GM18867 (cell line): ENCODE measurements around the gene ATG10.

Experiments used
- ATAC-seq: cut with Tn5 transposase; IDR thresholded peaks from one replicate; pipeline ENCODE4 v1.9.1; 2021; ENCODE audit warnings: mild to moderate bottlenecking, moderate library complexity; ENCODE audit not compliant: unreplicated experiment

The ATG10 gene

GRCh38 chr5:82163452-82164175, 191.8 kb downstream of the ATG10 start:
- ATAC-seq, result no peak

- no peak for ATAC-seq
Observed at GRCh38 chr5:82164176-82164976, 192.6 kb downstream of the ATG10 start.

- ATAC-seq, result no peak
Observed at GRCh38 chr5:82164977-82165713, 193.3 kb downstream of the ATG10 start.

- peak; percentile 95 for ATAC-seq
Observed at GRCh38 chr5:82165740-82166530, 194.1 kb downstream of the ATG10 start.

- ATAC-seq, result no peak
Observed at GRCh38 chr5:82167372-82167935, 195.6 kb downstream of the ATG10 start.

GRCh38 chr5:82168294-82168693, 196.5 kb downstream of the ATG10 start:
- no peak for ATAC-seq

GRCh38 chr5:82169892-82170291, 198.1 kb downstream of the ATG10 start:
- no peak for ATAC-seq

GRCh38 chr5:82174128-82174918, 202.5 kb downstream of the ATG10 start:
- peak; percentile 99 for ATAC-seq

- ATAC-seq, result no peak
Observed at GRCh38 chr5:82174919-82175219, 203.0 kb downstream of the ATG10 start.

GRCh38 chr5:82176115-82176814, 204.4 kb downstream of the ATG10 start:
- ATAC-seq, result no peak

- no peak for ATAC-seq
Observed at GRCh38 chr5:82178378-82178777, 206.6 kb downstream of the ATG10 start.

GRCh38 chr5:82182662-82183061, 210.8 kb downstream of the ATG10 start:
- no peak for ATAC-seq

- ATAC-seq, result no peak
Observed at GRCh38 chr5:82183828-82184227, 212.0 kb downstream of the ATG10 start.

GRCh38 chr5:82185851-82186250, 214.0 kb downstream of the ATG10 start:
- ATAC-seq, result no peak

- no peak for ATAC-seq
Observed at GRCh38 chr5:82197550-82197949, 225.7 kb downstream of the ATG10 start.

GRCh38 chr5:82204567-82204966, 232.7 kb downstream of the ATG10 start:
- ATAC-seq, result no peak

- ATAC-seq, result no peak
Observed at GRCh38 chr5:82205005-82205404, 233.2 kb downstream of the ATG10 start.

GRCh38 chr5:82208371-82208770, 236.5 kb downstream of the ATG10 start:
- ATAC-seq, result no peak

- no peak for ATAC-seq
Observed at GRCh38 chr5:82211855-82212572, 240.2 kb downstream of the ATG10 start.
